Globus pallidus (tissue), 1 donor: ENCODE data around the gene FLRT2.

Source experiments
- DNase-seq: peaks from one replicate; pipeline ENCODE4 v3.0.0-alpha.2; 2015; ENCODE audit warnings: low spot score

Gene FLRT2

GRCh38 chr14:85599939-85600338 lies 70.0 kb downstream of the FLRT2 start:
- no peak for DNase-seq

GRCh38 chr14:85601246-85601645 lies 71.3 kb downstream of the FLRT2 start:
- no peak for DNase-seq

- DNase-seq, result no peak
Measured at GRCh38 chr14:85601690-85602089, 71.7 kb downstream of the FLRT2 start.

- no peak for DNase-seq
Measured at GRCh38 chr14:85602345-85602744, 72.4 kb downstream of the FLRT2 start.

GRCh38 chr14:85604021-85604420 lies 74.1 kb downstream of the FLRT2 start:
- DNase-seq, result no peak

GRCh38 chr14:85604714-85605113 lies 74.8 kb downstream of the FLRT2 start:
- no peak for DNase-seq

GRCh38 chr14:85607651-85608081 lies 77.7 kb downstream of the FLRT2 start:
- DNase-seq, result no peak

- DNase-seq, result no peak
Measured at GRCh38 chr14:85613496-85613895, 83.6 kb downstream of the FLRT2 start.

- DNase-seq, result no peak
Measured at GRCh38 chr14:85616386-85616885, 86.5 kb downstream of the FLRT2 start.

GRCh38 chr14:85616886-85617285 lies 86.9 kb downstream of the FLRT2 start:
- DNase-seq, result no peak

GRCh38 chr14:85617791-85618190 lies 87.8 kb downstream of the FLRT2 start:
- no peak for DNase-seq

GRCh38 chr14:85618390-85618789 lies 88.4 kb downstream of the FLRT2 start:
- no peak for DNase-seq

- DNase-seq, result no peak
Measured at GRCh38 chr14:85618978-85619377, 89.0 kb downstream of the FLRT2 start.

- DNase-seq, result no peak
Measured at GRCh38 chr14:85619851-85620250, 89.9 kb downstream of the FLRT2 start.

GRCh38 chr14:85620947-85621346 lies 91.0 kb downstream of the FLRT2 start:
- DNase-seq, result no peak

GRCh38 chr14:85622106-85622505 lies 92.2 kb downstream of the FLRT2 start:
- no peak for DNase-seq

- no peak for DNase-seq
Measured at GRCh38 chr14:85622986-85623685, 93.2 kb downstream of the FLRT2 start.

- DNase-seq, result no peak
Measured at GRCh38 chr14:85625925-85626585, 96.1 kb downstream of the FLRT2 start.

- no peak for DNase-seq
Measured at GRCh38 chr14:85634205-85634604, 104.3 kb downstream of the FLRT2 start.

- DNase-seq, result no peak
Measured at GRCh38 chr14:85644211-85644610, 114.3 kb downstream of the FLRT2 start.

GRCh38 chr14:85653029-85653428 lies 123.1 kb downstream of the FLRT2 start:
- no peak for DNase-seq

- no peak for DNase-seq
Measured at GRCh38 chr14:85660243-85660922, 130.4 kb downstream of the FLRT2 start.

- DNase-seq, result no peak
Measured at GRCh38 chr14:85662096-85662495, 132.2 kb downstream of the FLRT2 start.
